Gastroesophageal sphincter (tissue), 4 donors: ENCODE data around the gene SLC2A2. TPM values are rescaled to one million over a fixed set of nuclear protein-coding genes. Genes with fewer than 3 reads are reported as not detected.

Experiments used
- ATAC-seq: fragments of 150-250 bp; one replicate; pipeline ENCODE4 v1.9.1; 2016; ENCODE audit warnings: mild to moderate bottlenecking, moderate library complexity
- H3K27ac ChIP-seq, 4 donors: fragments of 200-600 bp; sonication (generic) in 3 of 4; 1 replicate in 3 of 4; 2 replicates in 1 of 4; pipeline ENCODE4 v1.5.1; 2016 to 2019
- H3K27me3 ChIP-seq: fragments of 200-600 bp; sonication (generic); one replicate; pipeline ENCODE4 v1.5.1; 2019
- H3K36me3 ChIP-seq, 2 donors: fragments of 200-600 bp; sonication (generic); one replicate each; pipeline ENCODE4 v1.5.1; 2019; ENCODE audit warnings: control low read depth in 1 of 2
- H3K4me1 ChIP-seq, 3 donors: fragments of 200-600 bp; sonication (generic); 1 replicate in 2 of 3; 2 replicates in 1 of 3; pipeline ENCODE4 v1.5.1; 2016 to 2019; ENCODE audit warnings: control low read depth in 2 of 3
- H3K4me3 ChIP-seq, 2 donors: fragments of 200-600 bp; sonication (generic); one replicate each; pipeline ENCODE4 v1.5.1; 2019; ENCODE audit warnings: mild to moderate bottlenecking in 1 of 2, moderate library complexity in 1 of 2
- H3K9me3 ChIP-seq, 3 donors: fragments of 200-600 bp; sonication (generic); one replicate each; pipeline ENCODE4 v1.5.1; 2017 to 2019; ENCODE audit warnings: control low read depth in 2 of 3
- CTCF ChIP-seq, 4 experiments: fragments of 200-600 bp in 2 of 4; fragments of 450-650 bp in 2 of 4; sonication (generic) in 1 of 4; IDR thresholded peaks; one replicate each; pipeline ENCODE4 v1.5.1; 2017 to 2019; ENCODE audit warnings: antibody characterized with exemption in 4 of 4, mild to moderate bottlenecking in 2 of 4, moderate library complexity in 2 of 4
- EP300 ChIP-seq: sonication (generic); formaldehyde crosslinking; IDR thresholded peaks from one replicate; pipeline ENCODE4 v1.6.1; 2017; ENCODE audit warnings: antibody characterized with exemption, mild to moderate bottlenecking
- POLR2A ChIP-seq, 2 donors: fragments of 450-650 bp; IDR thresholded peaks; one replicate each; pipeline ENCODE4 v1.6.1; 2017; ENCODE audit warnings: antibody characterized with exemption in 2 of 2, mild to moderate bottlenecking in 2 of 2, moderate library complexity in 1 of 2
- POLR2AphosphoS5 ChIP-seq: sonication (generic); formaldehyde crosslinking; IDR thresholded peaks from one replicate; pipeline ENCODE4 v1.6.1; 2017; ENCODE audit warnings: antibody characterized with exemption
- WGBS, 2 donors: methylation state at CpG; one replicate each; pipeline ENCODE4 v1.1.5; 2018; ENCODE audit warnings: low coverage in 1 of 2; 5-methylcytosine and 5-hydroxymethylcytosine counted together
- total RNA-seq, 4 donors: library from RNA; depleted of rRNA; stranded (reverse); fragments of >200 nt; gene quantifications; one replicate each; pipeline ENCODE4 v1.1.0, GENCODE V29; 2016

The SLC2A2 gene
- total RNA-seq, 4 donors from 2014 or later = not detected

GRCh38 chr3:170999737-171000242 lies 26.7 kb downstream of the SLC2A2 start:
- H3K36me3 ChIP-seq = no peaks in the 10 kb centered on the region
- no peak overlapping the region for H3K4me3 ChIP-seq
- H3K4me1 ChIP-seq = peaks cover 0 to 28% (median 14%) of the 10 kb centered on the region in 3 donors
- 40 to 53% methylated on average over 2 of the region's 2 CpGs for WGBS, 2 donors
- H3K27me3 ChIP-seq = no peaks in the 10 kb centered on the region
- ATAC-seq = no peak
- TF ChIP-seq POLR2AphosphoS5 (peak; percentile 55), CTCF (IDR thresholded peaks at IDR 0.05) (no peak)
- no peaks in the 10 kb centered on the region for H3K9me3 ChIP-seq
- no peak overlapping the region for H3K27ac ChIP-seq

GRCh38 chr3:170997961-170998913 lies 28.3 kb downstream of the SLC2A2 start:
- ATAC-seq = peak; percentile 34
- 63 to 66% methylated on average over 5 of the region's 5 CpGs for WGBS, 2 donors

GRCh38 chr3:170992854-170993253 lies 33.7 kb downstream of the SLC2A2 start:
- Histone ChIP-seq H3K27ac (no peak overlapping the region), H3K4me1 (peaks cover 0 to 8% (median 3%) of the 10 kb centered on the region in 3 donors), H3K27me3 (no peaks in the 10 kb centered on the region), H3K36me3 (no peaks in the 10 kb centered on the region), H3K9me3 (no peaks in the 10 kb centered on the region), H3K4me3 (no peak overlapping the region)
- 52 to 84% methylated on average over 2 of the region's 2 CpGs for WGBS, 2 donors
- TF ChIP-seq POLR2A (IDR thresholded peaks at IDR 0.05) (no peak), EP300 (no peak), CTCF (IDR thresholded peaks at IDR 0.05) (no peak), POLR2AphosphoS5 (no peak)
- no peak for ATAC-seq

More at GRCh38 chr3:170997961-170998913, 28.3 kb downstream of the SLC2A2 start:
- Histone ChIP-seq H3K27me3 (no peaks in the 10 kb centered on the region), H3K9me3 (no peaks in the 10 kb centered on the region), H3K4me3 (no peak overlapping the region), H3K27ac (peak overlapping the region in 2 of 4 donors; percentile 5 to 36), H3K4me1 (peaks cover 0 to 28% (median 14%) of the 10 kb centered on the region in 3 donors), H3K36me3 (no peaks in the 10 kb centered on the region)
- TF ChIP-seq POLR2A (IDR thresholded peaks at IDR 0.05) (no peak), EP300 (no peak), POLR2AphosphoS5 (no peak), CTCF (IDR thresholded peaks at IDR 0.05) (no peak)

GRCh38 chr3:170991664-170992063 lies 34.9 kb downstream of the SLC2A2 start:
- H3K4me1 ChIP-seq = no peaks in the 10 kb centered on the region
- no peaks in the 10 kb centered on the region for H3K36me3 ChIP-seq
- 69 to 96% methylated on average over 2 of the region's 2 CpGs for WGBS, 2 donors
- H3K27ac ChIP-seq = no peak overlapping the region
- ATAC-seq = no peak
- H3K9me3 ChIP-seq = no peaks in the 10 kb centered on the region
- H3K4me3 ChIP-seq = no peak overlapping the region
- H3K27me3 ChIP-seq = no peaks in the 10 kb centered on the region
- TF ChIP-seq CTCF (IDR thresholded peaks at IDR 0.05) (no peak), POLR2AphosphoS5 (no peak), POLR2A (IDR thresholded peaks at IDR 0.05) (no peak), EP300 (no peak)
